Measurements from ENCODE around the gene UGT1A8.

The UGT1A8 gene

DNA sequence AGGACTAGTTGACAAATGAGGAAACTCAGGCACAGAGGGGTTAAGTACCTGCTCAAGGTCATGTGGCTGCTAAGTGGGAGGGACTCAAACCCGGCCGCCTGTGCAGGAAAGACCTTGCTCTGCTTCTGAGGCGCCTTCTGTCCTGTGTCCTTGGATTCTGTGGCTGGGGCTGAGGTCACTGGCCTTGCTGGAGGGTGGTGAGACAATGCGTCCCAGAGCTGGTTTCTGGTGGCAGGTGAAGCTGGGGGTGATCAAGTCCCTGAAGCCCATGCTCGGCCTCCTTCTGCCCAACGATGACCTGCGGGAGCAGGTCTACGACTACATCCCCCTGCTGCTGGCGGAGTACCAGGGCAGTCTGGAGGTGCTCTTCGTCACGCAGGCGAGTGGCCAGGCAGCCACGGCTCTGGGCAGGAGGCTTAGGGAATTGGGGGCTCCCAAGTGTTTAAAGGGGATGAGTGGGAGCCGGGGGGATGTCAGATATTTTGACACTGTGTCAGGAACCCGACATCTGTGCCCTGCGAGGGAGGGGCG lies 176.8 kb downstream of the UGT1A8 start:
- H3K27me3 ChIP-seq (replicated peaks): no peaks in the 10 kb centered on the region
- DNase-seq: no peak
- TF ChIP-seq, protein P1, sequence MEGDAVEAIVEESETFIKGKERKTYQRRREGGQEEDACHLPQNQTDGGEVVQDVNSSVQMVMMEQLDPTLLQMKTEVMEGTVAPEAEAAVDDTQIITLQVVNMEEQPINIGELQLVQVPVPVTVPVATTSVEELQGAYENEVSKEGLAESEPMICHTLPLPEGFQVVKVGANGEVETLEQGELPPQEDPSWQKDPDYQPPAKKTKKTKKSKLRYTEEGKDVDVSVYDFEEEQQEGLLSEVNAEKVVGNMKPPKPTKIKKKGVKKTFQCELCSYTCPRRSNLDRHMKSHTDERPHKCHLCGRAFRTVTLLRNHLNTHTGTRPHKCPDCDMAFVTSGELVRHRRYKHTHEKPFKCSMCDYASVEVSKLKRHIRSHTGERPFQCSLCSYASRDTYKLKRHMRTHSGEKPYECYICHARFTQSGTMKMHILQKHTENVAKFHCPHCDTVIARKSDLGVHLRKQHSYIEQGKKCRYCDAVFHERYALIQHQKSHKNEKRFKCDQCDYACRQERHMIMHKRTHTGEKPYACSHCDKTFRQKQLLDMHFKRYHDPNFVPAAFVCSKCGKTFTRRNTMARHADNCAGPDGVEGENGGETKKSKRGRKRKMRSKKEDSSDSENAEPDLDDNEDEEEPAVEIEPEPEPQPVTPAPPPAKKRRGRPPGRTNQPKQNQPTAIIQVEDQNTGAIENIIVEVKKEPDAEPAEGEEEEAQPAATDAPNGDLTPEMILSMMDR (IDR thresholded peaks at IDR 0.05; ENCODE audit: low read depth, low read length, missing control alignments): no peak
- H3K36me3 ChIP-seq (replicated peaks): no peaks in the 10 kb centered on the region
- in situ Hi-C loops (cut with HindIII; ENCODE audit: low pct_ligation_motif_present, low sequenced_read_pairs): no loop called here
- no peak overlapping the region for H3K27ac ChIP-seq
- no peak overlapping the region for H3K4me3 ChIP-seq (ENCODE audit: low read depth, low read length)

DNA sequence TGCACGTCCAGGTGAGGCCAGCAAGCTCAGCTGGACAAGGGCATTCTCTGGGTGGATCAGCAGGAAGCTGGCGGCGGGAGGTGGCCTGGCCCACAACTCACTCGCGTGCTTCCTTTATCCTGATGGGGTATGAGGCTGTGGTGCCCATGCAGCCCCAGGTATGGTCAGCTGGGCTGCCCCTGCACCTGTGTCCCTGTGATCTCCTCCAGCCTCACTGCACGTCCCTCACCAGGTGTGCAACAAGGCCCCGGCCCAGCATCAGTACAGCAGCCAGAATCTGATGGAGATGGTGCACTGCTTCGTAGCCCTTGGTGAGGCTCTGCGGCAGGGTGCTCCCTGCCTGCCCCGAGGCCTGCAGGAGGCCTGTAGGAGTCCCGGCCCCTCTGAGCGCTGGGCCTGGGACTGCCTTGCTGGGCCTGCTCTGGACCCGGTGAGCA lies 178.3 kb downstream of the UGT1A8 start:
- in situ Hi-C loops (cut with HindIII; ENCODE audit: low pct_ligation_motif_present, low sequenced_read_pairs): no loop called here
- TF ChIP-seq, protein P1 (IDR thresholded peaks at IDR 0.05; ENCODE audit: low read depth, low read length, missing control alignments): no peak
- no peak for DNase-seq
- Histone ChIP-seq H3K27ac (no peak overlapping the region), H3K4me3 (ENCODE audit: low read depth, low read length) (no peak overlapping the region), H3K36me3 (replicated peaks) (no peaks in the 10 kb centered on the region), H3K27me3 (replicated peaks) (no peaks in the 10 kb centered on the region)

DNA sequence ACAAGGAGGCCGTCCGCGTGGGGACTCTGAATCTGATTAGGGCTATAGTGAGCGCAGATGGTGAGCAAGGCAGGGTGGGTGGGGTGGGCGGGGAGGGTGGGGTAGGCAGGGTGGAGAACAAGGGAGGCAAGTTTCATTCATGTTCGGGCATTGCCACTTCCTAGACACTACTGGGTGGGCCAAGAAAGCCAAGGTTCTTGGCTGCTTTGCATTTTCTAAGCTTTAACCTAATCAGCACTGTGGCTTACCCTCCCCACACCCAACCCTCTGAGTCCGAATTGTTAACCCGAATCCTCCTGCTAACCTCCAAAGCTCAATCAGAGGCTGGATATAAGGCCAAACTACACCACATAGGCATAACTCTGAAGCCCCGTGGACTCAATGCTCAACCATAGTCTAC lies 178.8 kb downstream of the UGT1A8 start:
- Histone ChIP-seq H3K36me3 (replicated peaks) (no peaks in the 10 kb centered on the region), H3K27me3 (replicated peaks) (no peaks in the 10 kb centered on the region), H3K4me3 (ENCODE audit: low read depth, low read length) (no peak overlapping the region), H3K27ac (no peak overlapping the region)
- in situ Hi-C loops (cut with HindIII; ENCODE audit: low pct_ligation_motif_present, low sequenced_read_pairs): no loop called here
- DNase-seq: no peak
- TF ChIP-seq, protein P1 (IDR thresholded peaks at IDR 0.05; ENCODE audit: low read depth, low read length, missing control alignments): no peak

DNA sequence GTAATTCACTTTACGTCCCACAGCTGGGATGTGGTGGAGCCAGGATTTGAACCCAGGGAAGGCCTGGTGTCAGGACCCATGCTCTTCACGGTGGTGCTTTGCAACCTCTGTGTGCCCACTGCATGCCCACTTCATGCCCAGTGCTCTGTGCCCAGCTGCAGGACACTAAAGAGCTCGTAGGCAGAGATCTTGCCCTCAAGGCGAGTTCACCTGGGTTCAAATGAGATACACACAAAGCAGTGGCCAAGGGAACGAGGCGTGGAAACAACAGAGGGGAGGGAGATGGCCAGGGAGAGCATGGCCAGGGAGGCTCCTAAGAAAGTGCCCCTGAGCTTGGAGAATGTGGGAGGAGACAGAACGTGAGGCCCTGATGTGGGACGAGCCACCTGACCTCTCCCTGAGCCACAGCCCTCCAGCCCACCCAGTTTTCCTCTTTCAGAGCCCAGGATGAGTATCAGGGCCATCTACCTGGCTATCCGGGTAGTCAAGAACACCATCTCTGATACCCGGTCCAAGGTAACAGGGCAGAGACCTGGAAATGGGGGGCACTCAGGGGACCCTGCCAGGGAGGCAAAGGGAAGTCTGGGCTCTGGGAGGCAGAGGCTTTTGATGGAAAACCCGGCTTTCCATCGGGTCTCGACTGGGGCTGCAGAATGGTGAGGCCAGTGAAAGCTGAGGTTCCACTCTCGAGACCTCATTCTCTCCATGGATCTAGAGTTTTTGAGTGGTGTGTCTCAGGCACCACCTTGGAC lies 181.1 kb downstream of the UGT1A8 start:
- H3K36me3 ChIP-seq (replicated peaks): no peaks in the 10 kb centered on the region
- in situ Hi-C loops (cut with HindIII; ENCODE audit: low pct_ligation_motif_present, low sequenced_read_pairs): no loop called here
- H3K27ac ChIP-seq: no peak overlapping the region
- no peaks in the 10 kb centered on the region for H3K27me3 ChIP-seq (replicated peaks)
- no peak overlapping the region for H3K4me3 ChIP-seq (ENCODE audit: low read depth, low read length)
- TF ChIP-seq, protein P1 (IDR thresholded peaks at IDR 0.05; ENCODE audit: low read depth, low read length, missing control alignments): no peak
- DNase-seq: no peak

DNA sequence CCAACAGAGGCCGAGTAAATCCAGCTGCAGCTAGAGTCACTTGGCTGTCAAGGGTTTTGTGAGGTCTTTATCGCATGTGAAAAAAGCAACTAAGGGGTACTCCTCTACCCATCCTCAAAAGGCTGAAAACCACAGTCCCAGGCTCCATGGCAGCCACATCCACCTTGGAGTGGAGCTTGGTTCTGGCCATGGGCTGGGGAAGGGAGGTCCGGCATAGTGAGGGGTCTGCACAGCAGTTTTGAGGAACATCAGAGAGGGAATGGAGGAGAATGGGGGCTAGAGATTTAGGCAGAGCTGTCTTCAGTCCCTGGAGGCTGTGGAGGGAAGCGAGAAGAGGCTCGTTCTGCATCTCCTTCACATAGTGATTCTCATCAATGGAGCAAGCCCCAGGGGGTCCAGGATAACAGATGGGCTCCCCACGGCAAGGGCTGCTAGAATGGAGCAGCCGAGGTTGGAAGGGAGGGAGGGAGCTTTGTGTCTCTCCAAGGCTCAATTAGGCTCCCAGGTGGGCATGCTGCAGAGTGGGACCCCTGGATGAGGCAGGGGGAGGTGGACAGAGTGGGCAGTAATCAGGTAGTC lies 181.7 kb downstream of the UGT1A8 start:
- TF ChIP-seq, protein P1 (IDR thresholded peaks at IDR 0.05; ENCODE audit: low read depth, low read length, missing control alignments): no peak
- H3K4me3 ChIP-seq (ENCODE audit: low read depth, low read length): no peak overlapping the region
- no peak for DNase-seq
- no peaks in the 10 kb centered on the region for H3K36me3 ChIP-seq (replicated peaks)
- no peak overlapping the region for H3K27ac ChIP-seq
- in situ Hi-C loops (cut with HindIII; ENCODE audit: low pct_ligation_motif_present, low sequenced_read_pairs): no loop called here
- no peaks in the 10 kb centered on the region for H3K27me3 ChIP-seq (replicated peaks)
